ENCODE measurements around the gene NUDT12.

The NUDT12 gene

GRCh38 chr5:103512500-103512899 lies 50.1 kb downstream of the NUDT12 start:
- TF ChIP-seq EP300 (IDR thresholded peaks at IDR 0.05; ENCODE audit: borderline replicate concordance) = no peak
- TF ChIP-seq YY1 (IDR thresholded peaks at IDR 0.05; ENCODE audit: low read depth) = no peak
- no peak for TF ChIP-seq TAF1 (IDR thresholded peaks at IDR 0.05; ENCODE audit: low read depth)
- TF ChIP-seq ZBTB7A (IDR thresholded peaks at IDR 0.05; ENCODE audit: low read depth) = no peak
- no peak for TF ChIP-seq EGR1 (IDR thresholded peaks at IDR 0.05)
- TF ChIP-seq TCF12 (IDR thresholded peaks at IDR 0.05; ENCODE audit: low read depth) = no peak
- TF ChIP-seq, protein P1, sequence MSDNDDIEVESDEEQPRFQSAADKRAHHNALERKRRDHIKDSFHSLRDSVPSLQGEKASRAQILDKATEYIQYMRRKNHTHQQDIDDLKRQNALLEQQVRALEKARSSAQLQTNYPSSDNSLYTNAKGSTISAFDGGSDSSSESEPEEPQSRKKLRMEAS (IDR thresholded peaks at IDR 0.05) = no peak
- no peak for TF ChIP-seq FOXM1 (IDR thresholded peaks at IDR 0.05; ENCODE audit: borderline replicate concordance, low read depth)
- no peak for TF ChIP-seq CEBPB (IDR thresholded peaks at IDR 0.05)
- no peak for TF ChIP-seq USF1 (IDR thresholded peaks at IDR 0.05)
- TF ChIP-seq RAD21 (IDR thresholded peaks at IDR 0.05; ENCODE audit: low read depth) = no peak
- TF ChIP-seq NFIC (IDR thresholded peaks at IDR 0.05) = no peak
- no peak for TF ChIP-seq CREB1 (IDR thresholded peaks at IDR 0.05; ENCODE audit: low read depth)
- TF ChIP-seq TEAD4 (IDR thresholded peaks at IDR 0.05) = no peak
- TF ChIP-seq, protein P2, sequence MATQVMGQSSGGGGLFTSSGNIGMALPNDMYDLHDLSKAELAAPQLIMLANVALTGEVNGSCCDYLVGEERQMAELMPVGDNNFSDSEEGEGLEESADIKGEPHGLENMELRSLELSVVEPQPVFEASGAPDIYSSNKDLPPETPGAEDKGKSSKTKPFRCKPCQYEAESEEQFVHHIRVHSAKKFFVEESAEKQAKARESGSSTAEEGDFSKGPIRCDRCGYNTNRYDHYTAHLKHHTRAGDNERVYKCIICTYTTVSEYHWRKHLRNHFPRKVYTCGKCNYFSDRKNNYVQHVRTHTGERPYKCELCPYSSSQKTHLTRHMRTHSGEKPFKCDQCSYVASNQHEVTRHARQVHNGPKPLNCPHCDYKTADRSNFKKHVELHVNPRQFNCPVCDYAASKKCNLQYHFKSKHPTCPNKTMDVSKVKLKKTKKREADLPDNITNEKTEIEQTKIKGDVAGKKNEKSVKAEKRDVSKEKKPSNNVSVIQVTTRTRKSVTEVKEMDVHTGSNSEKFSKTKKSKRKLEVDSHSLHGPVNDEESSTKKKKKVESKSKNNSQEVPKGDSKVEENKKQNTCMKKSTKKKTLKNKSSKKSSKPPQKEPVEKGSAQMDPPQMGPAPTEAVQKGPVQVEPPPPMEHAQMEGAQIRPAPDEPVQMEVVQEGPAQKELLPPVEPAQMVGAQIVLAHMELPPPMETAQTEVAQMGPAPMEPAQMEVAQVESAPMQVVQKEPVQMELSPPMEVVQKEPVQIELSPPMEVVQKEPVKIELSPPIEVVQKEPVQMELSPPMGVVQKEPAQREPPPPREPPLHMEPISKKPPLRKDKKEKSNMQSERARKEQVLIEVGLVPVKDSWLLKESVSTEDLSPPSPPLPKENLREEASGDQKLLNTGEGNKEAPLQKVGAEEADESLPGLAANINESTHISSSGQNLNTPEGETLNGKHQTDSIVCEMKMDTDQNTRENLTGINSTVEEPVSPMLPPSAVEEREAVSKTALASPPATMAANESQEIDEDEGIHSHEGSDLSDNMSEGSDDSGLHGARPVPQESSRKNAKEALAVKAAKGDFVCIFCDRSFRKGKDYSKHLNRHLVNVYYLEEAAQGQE (IDR thresholded peaks at IDR 0.05; ENCODE audit: low read depth) = no peak

DNA sequence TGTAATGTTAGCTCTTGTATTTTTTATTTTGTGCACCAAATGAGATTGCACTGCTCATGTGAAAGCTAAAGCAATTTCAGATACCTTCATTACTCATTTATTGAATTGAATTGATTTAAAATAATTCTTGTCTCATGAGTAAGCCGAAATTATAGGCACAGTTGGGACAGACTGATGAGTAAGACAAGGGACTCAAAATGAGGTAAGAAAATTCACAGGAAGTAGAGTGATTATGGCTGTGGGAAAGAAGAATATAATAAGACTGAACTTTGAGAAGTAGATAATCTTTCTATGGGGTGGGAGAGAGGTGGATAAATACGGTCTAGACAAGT lies 51.1 kb downstream of the NUDT12 start:
- TF ChIP-seq YY1 (IDR thresholded peaks at IDR 0.05; ENCODE audit: low read depth) = no peak
- TF ChIP-seq USF1 (IDR thresholded peaks at IDR 0.05) = no peak
- no peak for TF ChIP-seq NFIC (IDR thresholded peaks at IDR 0.05)
- no peak for TF ChIP-seq EP300 (IDR thresholded peaks at IDR 0.05; ENCODE audit: borderline replicate concordance)
- TF ChIP-seq CREB1 (IDR thresholded peaks at IDR 0.05; ENCODE audit: low read depth) = no peak
- no peak for TF ChIP-seq TEAD4 (IDR thresholded peaks at IDR 0.05)
- TF ChIP-seq EGR1 (IDR thresholded peaks at IDR 0.05) = no peak
- TF ChIP-seq, protein P2 (IDR thresholded peaks at IDR 0.05; ENCODE audit: low read depth) = no peak
- TF ChIP-seq TCF12 (IDR thresholded peaks at IDR 0.05; ENCODE audit: low read depth) = no peak
- TF ChIP-seq TAF1 (IDR thresholded peaks at IDR 0.05; ENCODE audit: low read depth) = no peak

- no peak for TF ChIP-seq USF1 (IDR thresholded peaks at IDR 0.05)
- TF ChIP-seq ZBTB7A (IDR thresholded peaks at IDR 0.05; ENCODE audit: low read depth) = no peak
Observed at GRCh38 chr5:103510851-103511553, 51.6 kb downstream of the NUDT12 start.

DNA sequence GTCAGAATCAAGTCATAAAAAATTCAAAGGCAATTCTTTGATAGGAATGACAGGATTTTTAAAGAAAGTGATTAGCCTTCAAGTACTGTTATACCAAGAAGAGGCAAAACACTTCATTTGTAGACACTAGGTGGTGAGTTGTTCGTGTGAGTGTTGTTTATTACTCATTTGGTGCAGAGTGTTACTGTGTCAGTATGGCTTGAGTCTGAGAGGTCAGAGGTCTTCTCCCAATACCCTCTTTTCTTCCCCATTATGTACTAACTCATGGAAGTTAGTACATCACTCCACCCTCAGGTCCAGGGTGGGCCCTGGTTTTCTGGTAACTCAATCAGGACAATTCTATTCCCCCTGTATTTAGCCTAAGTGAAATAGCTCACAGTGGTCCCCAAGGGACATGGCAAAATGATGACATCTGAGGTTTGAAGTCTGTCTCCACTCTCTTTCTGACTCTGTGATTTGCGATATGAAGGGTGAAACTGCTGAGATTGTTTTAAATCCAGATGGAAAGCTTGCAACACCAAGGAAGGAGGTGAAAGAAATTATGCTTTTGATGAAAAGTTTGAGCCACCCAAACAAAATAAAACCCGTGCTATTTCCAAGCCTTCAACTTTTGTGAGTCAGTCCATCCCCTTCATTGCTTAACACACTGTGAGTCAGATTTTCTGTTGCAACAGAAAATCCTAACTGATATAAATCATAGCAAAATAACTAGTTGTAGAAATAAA lies 56.8 kb downstream of the NUDT12 start:
- TF ChIP-seq NFIC (IDR thresholded peaks at IDR 0.05) (no peak), TCF12 (IDR thresholded peaks at IDR 0.05; ENCODE audit: low read depth) (no peak), USF1 (IDR thresholded peaks at IDR 0.05) (no peak), TEAD4 (IDR thresholded peaks at IDR 0.05) (no peak), CREB1 (IDR thresholded peaks at IDR 0.05; ENCODE audit: low read depth) (no peak), RAD21 (IDR thresholded peaks at IDR 0.05; ENCODE audit: low read depth) (no peak), YY1 (IDR thresholded peaks at IDR 0.05; ENCODE audit: low read depth) (no peak), EP300 (IDR thresholded peaks at IDR 0.05; ENCODE audit: borderline replicate concordance) (no peak), FOXM1 (IDR thresholded peaks at IDR 0.05; ENCODE audit: borderline replicate concordance, low read depth) (no peak), EGR1 (IDR thresholded peaks at IDR 0.05) (no peak), CEBPB (IDR thresholded peaks at IDR 0.05) (no peak), ZBTB7A (IDR thresholded peaks at IDR 0.05; ENCODE audit: low read depth) (no peak)
- TF ChIP-seq, protein P2 (IDR thresholded peaks at IDR 0.05; ENCODE audit: low read depth) = no peak
- TF ChIP-seq, protein P1 (IDR thresholded peaks at IDR 0.05) = no peak

All from Ishikawa (cell line).